GM10266 (cell line): ENCODE measurements around the gene NAT8L.

Source experiments
- DNase-seq: peaks from one replicate; pipeline ENCODE4 v3.0.0; 2012; ENCODE audit errors: extremely low spot score
- TF ChIP-seq, protein P1 (sequence below): IDR thresholded peaks from 2 replicates; pipeline ENCODE4 v1.5.1; 2012; ENCODE audit warnings: mild to moderate bottlenecking, low read depth; ENCODE audit not compliant: control insufficient read depth, insufficient read depth; ENCODE audit errors: missing control alignments

NAT8L gene

DNA sequence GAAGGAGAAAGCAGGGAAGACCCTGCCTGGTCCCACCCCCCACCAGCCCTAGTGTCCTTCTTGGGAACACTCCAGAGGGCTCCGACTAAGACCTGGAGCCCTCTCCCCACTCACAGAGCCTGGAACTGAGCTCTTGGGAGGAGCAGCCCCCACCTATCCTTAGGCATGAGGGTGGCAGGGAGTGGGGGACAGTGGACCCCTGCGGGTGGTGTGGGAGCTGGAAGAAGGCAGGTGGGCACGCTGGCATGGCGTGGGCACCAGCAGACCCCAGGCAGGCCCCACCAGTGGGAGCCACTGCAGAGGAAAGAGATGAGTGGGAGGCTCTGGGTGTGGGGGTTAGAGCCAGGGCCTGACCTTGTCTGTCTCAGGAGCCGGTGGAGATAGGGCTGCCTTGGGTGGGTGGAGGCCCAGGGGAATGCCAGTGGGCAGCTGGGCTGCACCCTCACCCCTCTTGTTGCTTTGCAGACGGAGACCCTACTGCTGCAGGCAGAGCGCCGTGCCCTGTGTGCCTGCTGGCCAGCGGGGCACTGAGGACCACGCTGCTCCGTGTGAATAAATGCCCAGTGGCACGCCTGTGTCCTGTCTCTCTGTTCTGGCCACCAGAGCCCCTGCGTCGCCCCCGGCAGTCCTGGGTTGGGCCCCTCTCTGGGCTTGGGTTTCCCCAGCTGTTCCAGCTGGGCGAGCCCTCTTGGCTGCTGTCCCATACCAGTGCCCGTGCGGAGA, 15.6 kb upstream of the NAT8L start:
- DNase-seq: no peak
- TF ChIP-seq, protein P1, sequence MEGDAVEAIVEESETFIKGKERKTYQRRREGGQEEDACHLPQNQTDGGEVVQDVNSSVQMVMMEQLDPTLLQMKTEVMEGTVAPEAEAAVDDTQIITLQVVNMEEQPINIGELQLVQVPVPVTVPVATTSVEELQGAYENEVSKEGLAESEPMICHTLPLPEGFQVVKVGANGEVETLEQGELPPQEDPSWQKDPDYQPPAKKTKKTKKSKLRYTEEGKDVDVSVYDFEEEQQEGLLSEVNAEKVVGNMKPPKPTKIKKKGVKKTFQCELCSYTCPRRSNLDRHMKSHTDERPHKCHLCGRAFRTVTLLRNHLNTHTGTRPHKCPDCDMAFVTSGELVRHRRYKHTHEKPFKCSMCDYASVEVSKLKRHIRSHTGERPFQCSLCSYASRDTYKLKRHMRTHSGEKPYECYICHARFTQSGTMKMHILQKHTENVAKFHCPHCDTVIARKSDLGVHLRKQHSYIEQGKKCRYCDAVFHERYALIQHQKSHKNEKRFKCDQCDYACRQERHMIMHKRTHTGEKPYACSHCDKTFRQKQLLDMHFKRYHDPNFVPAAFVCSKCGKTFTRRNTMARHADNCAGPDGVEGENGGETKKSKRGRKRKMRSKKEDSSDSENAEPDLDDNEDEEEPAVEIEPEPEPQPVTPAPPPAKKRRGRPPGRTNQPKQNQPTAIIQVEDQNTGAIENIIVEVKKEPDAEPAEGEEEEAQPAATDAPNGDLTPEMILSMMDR: no peak

DNA sequence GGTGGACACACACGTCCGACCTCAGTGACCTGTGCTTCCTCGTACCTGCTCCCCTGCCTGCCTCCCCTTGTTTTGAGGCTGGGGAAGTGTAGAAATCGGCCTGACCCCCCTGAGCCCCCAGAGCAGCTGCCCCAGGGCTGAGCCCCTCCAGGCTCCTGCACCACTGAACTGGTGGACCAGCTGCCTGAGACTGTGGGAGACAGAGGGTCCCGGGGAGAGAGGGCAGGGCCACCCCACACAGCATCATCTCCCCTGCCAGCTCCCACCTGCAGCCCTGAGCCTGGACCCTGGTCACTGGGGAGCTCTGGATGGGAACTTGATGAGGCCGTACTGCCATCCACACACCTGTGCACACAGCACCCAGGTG, 15.0 kb upstream of the NAT8L start:
- TF ChIP-seq, protein P1: no peak
- DNase-seq: no peak

DNA sequence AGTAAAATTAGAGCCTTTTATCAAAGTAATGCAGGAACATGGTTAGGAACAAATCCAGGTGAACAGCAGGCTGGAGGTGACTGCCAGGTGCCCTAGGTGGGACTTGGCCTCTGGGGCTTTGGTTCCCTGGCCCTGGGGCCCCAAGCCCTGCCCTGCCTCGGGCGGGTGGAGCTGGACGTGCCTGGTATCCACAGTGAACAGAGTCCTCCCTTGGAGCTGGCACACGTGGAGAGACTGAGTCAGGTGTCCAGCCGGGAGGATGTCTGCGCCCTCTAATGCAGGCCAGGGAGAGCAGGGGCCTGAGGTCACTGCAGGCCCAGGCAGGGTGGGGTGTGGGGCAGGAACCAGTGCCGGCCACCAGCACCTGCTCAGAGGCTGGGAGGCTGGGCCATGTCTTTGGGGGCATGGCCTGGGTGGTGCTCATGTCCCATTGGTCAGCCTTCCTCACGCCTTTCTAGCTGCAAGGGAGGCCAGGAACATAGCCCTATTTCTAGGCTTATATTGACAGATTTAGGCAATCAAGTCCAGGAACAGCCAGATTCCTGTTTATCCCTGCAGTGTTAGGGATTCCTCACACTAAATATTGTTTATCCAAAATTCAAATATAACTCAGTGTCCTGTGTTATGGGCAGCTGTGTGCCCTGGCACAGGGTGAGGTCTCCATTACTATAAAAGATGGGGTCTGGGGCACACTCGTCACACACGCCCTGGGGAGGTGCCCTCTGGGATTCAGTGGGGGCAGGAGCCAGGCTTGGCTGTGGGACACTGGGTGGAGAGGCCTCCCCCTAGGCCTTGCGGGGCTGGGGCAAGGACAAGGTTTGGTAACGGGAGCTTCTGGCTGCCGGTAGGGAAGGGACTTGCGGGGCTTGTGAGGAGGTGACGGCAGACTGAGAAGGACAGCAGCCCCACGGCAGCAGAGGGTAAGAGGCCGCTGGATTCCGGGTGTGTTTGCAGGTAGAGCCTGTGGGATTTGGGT, 14.3 kb upstream of the NAT8L start:
- TF ChIP-seq, protein P1: no peak
- no peak for DNase-seq

DNA sequence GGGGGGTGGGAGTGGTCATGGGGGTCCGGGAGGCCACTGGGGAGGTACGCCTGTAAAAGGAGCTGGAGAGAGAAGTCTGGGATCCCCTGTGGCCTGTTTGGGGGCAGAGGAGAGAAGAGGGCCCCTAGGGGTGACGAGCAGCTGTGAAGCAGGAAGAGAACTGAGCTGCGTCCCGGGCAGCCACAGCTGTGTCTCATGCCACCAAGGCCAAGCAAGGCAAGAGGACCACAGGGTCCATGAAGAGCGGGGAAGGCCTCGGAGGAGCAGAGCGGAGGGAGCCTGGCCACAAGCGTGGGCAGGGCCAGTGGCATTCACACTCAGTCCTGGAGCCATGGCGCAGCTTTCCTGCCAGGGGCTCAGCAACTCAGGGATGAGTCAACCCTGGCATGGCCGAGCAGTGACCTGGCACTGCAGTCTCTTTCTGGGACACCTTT, 13.6 kb upstream of the NAT8L start:
- TF ChIP-seq, protein P1: no peak
- no peak for DNase-seq

DNA sequence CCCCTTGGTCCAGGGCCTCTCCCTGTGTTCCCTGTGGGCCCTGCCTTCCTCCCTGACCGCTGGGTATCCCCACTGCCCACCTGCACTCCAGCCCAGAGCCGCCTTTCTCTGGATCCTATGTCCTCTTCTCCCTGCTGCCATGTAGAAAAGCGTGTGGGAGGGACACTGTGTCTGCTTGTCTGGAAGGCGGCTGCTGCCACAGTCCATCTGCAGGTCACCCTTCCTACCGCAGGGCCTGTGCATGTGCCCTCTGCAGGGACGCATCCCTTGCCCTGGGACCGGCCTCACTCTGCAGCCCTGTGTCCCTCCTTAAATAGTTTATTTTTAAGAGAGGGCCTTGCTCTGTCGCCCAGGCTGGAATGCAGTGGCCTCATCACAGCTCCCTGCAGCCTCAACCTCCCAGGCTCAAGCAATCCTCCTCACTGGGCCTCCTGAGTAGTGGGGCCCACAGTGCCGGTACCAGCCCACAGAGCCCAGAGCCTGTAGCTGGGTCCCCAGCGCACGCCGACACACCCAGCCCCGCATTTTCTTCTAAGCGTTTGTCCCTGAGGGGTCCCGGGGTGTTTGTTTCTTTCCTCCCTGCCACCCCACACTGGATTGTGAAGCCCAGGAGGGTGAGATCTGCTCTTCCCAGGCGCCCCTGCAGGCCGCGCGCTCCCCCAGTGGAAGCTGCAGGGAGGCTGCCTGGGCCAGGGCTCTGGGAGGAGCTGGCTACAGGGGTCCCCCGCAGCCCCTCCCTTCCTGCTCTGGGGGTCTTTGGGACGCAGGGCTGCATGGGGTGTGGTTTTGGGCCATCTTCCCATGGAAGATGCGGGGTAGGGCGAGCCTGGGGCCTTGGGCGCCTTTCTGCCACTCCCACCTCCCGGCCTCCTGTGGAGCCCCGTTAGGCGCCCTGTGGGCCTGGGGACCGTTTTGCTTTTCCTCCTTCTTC, 12.8 kb upstream of the NAT8L start:
- no peak for DNase-seq
- TF ChIP-seq, protein P1: no peak

DNA sequence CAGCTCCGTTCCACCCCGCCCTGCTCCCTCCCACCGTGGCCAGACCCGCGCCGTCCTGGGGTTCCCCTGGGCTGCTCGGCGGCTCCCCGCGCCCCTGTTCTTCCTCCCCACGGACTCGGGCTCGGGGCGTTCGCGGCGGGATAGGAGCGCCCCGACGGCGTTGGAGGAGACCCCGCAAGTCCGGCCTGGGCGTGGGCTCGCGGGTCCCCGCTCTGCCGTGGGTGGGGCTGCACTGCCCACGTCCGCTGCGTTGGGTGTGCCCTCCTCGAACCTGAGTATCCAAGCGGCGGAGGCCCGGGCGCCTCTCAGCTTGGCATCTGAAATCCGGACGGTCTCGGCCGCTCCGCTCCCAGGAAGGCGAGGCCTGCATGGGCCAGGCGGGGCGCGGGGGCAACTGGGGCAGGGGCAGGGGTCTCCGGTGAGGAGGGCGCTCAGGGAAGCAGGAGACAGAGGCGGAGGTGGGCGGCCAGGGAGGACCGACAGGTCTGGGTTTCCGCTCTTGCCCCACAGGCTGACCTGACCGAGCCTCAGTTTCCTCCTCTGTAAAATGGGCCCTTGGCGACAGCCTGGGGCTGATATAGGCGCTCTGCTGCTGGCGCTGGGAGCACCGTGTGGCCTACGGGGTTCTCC, 12.0 kb upstream of the NAT8L start:
- TF ChIP-seq, protein P1: no peak
- DNase-seq: no peak
